Cardiac fibroblast (primary cell): Measurements from ENCODE around the gene SHMT2.

Experiments used
- DNase-seq, 2 donors: peaks; one replicate each; pipeline versions ENCODE4 v3.0.0 to v3.0.0-alpha.2; 2010; ENCODE audit warnings: low read depth in 2 of 2
- H3K4me3 ChIP-seq, 2 donors: replicated peaks in 1 of 2; 1 replicate in 1 of 2; 2 replicates in 1 of 2; pipeline ENCODE4 v1.5.1; 2011; ENCODE audit warnings: low read depth in 2 of 2, low read length in 2 of 2, mild to moderate bottlenecking in 2 of 2, moderate library complexity in 1 of 2
- CTCF ChIP-seq: IDR thresholded peaks from one replicate; pipeline ENCODE4 v1.5.1; 2011; ENCODE audit warnings: low read depth, mild to moderate bottlenecking, low read length, inconsistent platforms

SHMT2 gene

DNA sequence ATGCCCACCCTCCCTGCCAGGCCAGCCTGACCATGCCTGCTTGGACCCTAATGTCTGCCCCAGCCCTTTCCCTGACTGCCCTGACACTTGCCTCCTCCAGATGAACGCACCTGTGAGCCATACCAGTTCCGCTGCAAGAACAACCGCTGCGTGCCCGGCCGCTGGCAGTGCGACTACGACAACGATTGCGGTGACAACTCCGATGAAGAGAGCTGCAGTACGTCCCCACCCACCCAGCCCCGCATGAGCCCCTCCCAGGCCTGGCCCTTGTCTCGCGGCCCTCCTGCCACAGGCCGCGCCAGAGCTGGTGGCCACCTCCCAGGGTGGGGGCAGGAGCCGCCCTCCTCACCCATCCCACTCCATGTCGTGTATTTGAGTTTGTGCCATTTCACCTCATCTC is 27.2 kb upstream of the SHMT2 start:
- H3K4me3 ChIP-seq = no peak overlapping the region
- TF ChIP-seq CTCF = no peak
- no peak for DNase-seq

GRCh38 chr12:57203201-57203600 is 26.3 kb upstream of the SHMT2 start:
- DNase-seq = no peak
- H3K4me3 ChIP-seq = no peak overlapping the region
- no peak for TF ChIP-seq CTCF

DNA sequence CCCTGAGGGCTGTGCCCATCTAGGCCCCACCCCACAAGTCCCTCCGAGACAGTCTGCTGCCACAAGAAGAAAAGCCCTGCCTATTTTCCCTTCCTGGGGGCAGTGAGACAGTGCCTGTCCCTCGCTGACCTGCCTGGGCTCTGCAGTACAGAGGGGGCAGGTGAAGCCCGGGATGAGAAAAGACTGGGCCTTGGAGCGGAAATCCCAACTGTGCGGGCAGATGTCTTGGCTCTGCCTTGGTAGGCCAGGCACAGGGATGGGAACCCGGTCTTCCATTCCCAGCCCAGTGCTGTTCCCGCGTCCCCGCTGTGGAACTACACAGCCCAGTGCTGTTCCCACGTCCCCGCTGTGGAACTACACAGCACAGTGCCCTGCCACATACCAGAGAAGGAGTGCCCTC is 25.7 kb upstream of the SHMT2 start:
- no peak for TF ChIP-seq CTCF
- DNase-seq = no peak
- H3K4me3 ChIP-seq = no peak overlapping the region

GRCh38 chr12:57204454-57204853 is 25.1 kb upstream of the SHMT2 start:
- DNase-seq = no peak
- TF ChIP-seq CTCF = no peak
- no peak overlapping the region for H3K4me3 ChIP-seq

DNA sequence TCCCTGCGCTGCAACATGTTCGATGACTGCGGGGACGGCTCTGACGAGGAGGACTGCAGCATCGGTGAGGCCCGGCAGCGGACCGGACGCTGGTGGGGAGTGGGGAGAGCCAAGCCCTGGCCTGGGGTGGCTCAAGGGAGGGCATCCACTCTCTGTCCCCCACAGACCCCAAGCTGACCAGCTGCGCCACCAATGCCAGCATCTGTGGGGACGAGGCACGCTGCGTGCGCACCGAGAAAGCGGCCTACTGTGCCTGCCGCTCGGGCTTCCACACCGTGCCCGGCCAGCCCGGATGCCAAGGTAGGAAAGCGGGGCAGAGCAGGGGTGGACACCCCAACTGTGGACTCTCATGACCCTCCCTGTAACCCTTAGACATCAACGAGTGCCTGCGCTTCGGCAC is 24.3 kb upstream of the SHMT2 start:
- DNase-seq = no peak
- H3K4me3 ChIP-seq = no peak overlapping the region
- TF ChIP-seq CTCF = no peak

GRCh38 chr12:57205931-57206330 is 23.6 kb upstream of the SHMT2 start:
- TF ChIP-seq CTCF = no peak
- DNase-seq = no peak
- no peak overlapping the region for H3K4me3 ChIP-seq
